Measurements from ENCODE around the gene RHBDF1. TPM values are rescaled to one million over a fixed set of nuclear protein-coding genes. Genes with fewer than 3 reads are reported as not detected.

RHBDF1 gene
- total RNA-seq, 1 experiment from 2014 or later, result 5.8 TPM

DNA sequence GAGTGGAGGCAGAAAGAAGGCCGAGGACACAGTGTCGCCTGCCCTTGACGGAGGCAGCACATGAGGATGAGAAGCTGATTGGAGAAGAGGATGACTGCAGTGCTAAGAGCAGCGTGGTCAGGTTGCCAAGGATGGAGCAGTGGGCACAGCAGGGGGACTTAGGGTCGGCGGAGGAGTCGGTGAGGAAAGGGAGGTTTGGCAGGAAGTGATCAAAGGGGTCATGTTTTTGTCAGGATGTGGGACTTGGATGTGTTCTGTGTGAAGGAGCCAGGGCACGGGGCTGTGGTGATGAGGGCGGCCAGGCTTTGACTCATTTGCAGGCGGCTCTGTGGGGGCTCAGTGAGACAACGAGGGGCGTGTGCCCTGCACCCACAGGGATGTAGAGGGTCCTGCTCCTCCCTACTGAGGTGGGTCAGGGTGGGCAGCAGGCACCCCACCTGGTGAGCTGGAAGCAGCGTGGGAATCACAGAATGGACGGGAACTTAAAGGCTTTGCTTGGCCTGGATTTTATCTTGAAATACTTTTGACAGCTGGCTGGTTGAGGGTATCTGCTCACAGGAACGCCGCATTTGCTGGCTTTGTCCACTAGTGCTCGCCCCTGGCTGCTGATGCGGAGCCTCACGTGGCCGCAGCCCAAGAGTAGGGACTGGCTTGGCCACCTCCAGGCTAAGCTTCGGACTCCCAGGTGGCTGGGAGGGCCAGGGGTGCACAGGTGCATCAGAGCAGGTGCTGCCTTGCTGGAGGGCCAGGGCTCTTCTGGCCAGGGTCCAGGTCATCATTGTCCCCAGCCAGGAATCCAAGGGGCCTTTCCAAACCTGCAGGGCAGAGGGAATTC is 11.6 kb upstream of the RHBDF1 start:
- DNase-seq (ENCODE audit: low spot score), result no peak
- BruUV-seq (replicated peaks), result no TSS peak
- Histone ChIP-seq H3K27me3 (replicated peaks; ENCODE audit: insufficient read depth, low read depth, low read length, poor library complexity) (no peaks in the 10 kb centered on the region), H3K4me1 (ENCODE audit: insufficient read depth, low read length, poor library complexity, severe bottlenecking) (peaks cover under 1% of the 10 kb centered on the region), H3K9me3 (ENCODE audit: low read depth, low read length, poor library complexity, severe bottlenecking) (no peaks in the 10 kb centered on the region), H3K36me3 (ENCODE audit: insufficient read depth, low read length, poor library complexity, severe bottlenecking) (peaks cover 26% of the 10 kb centered on the region), H3K27ac (ENCODE audit: low read depth, low read length, poor library complexity, severe bottlenecking) (no peak overlapping the region), H3K4me3 (ENCODE audit: low read depth, low read length, poor library complexity, severe bottlenecking) (no peak overlapping the region)
- ChIA-PET POLR2A (ENCODE audit: low non-redundant PET) (no interaction called here), CTCF (no interaction called here)
- intact Hi-C loops (cut with micrococcal nuclease; ENCODE audit: unreplicated experiment), result no loop called here
- TF ChIP-seq EZH2 (IDR thresholded peaks at IDR 0.05; ENCODE audit: borderline replicate concordance, low read depth, low read length, poor library complexity, severe bottlenecking) (no peak), CTCF (conservative IDR thresholded peaks at IDR 0.05; ENCODE audit: low read depth, low read length) (no peak)

GRCh38 chr16:83060-83603 is 10.7 kb upstream of the RHBDF1 start:
- intact Hi-C loops (cut with micrococcal nuclease; ENCODE audit: unreplicated experiment), result no loop called here
- Histone ChIP-seq H3K4me1 (ENCODE audit: insufficient read depth, low read length, poor library complexity, severe bottlenecking) (peaks cover 5% of the 10 kb centered on the region), H3K9me3 (ENCODE audit: low read depth, low read length, poor library complexity, severe bottlenecking) (no peaks in the 10 kb centered on the region), H3K36me3 (ENCODE audit: insufficient read depth, low read length, poor library complexity, severe bottlenecking) (peaks cover 18% of the 10 kb centered on the region), H3K27me3 (replicated peaks; ENCODE audit: insufficient read depth, low read depth, low read length, poor library complexity) (no peaks in the 10 kb centered on the region), H3K4me3 (ENCODE audit: low read depth, low read length, poor library complexity, severe bottlenecking) (no peak overlapping the region), H3K27ac (ENCODE audit: low read depth, low read length, poor library complexity, severe bottlenecking) (no peak overlapping the region)
- no peak for DNase-seq (ENCODE audit: low spot score)
- POLR2A ChIA-PET (ENCODE audit: low non-redundant PET), result no interaction called here
- CTCF ChIA-PET, result no interaction called here
- TF ChIP-seq EZH2 (IDR thresholded peaks at IDR 0.05; ENCODE audit: borderline replicate concordance, low read depth, low read length, poor library complexity, severe bottlenecking), result no peak
- TF ChIP-seq CTCF (conservative IDR thresholded peaks at IDR 0.05; ENCODE audit: low read depth, low read length), result no peak
- BruUV-seq (replicated peaks), result no TSS peak

- TF ChIP-seq EZH2 (IDR thresholded peaks at IDR 0.05; ENCODE audit: borderline replicate concordance, low read depth, low read length, poor library complexity, severe bottlenecking) (no peak), CTCF (conservative IDR thresholded peaks at IDR 0.05; ENCODE audit: low read depth, low read length) (no peak)
- POLR2A ChIA-PET (ENCODE audit: low non-redundant PET), result no interaction called here
- CTCF ChIA-PET, result no interaction called here
- H3K4me1 ChIP-seq (ENCODE audit: insufficient read depth, low read length, poor library complexity, severe bottlenecking), result peaks cover 29% of the 10 kb centered on the region
- H3K9me3 ChIP-seq (ENCODE audit: low read depth, low read length, poor library complexity, severe bottlenecking), result no peaks in the 10 kb centered on the region
- H3K36me3 ChIP-seq (ENCODE audit: insufficient read depth, low read length, poor library complexity, severe bottlenecking), result peaks cover 6% of the 10 kb centered on the region
- H3K27ac ChIP-seq (ENCODE audit: low read depth, low read length, poor library complexity, severe bottlenecking), result no peak overlapping the region
- peak overlapping the region; percentile 76 for H3K4me3 ChIP-seq (ENCODE audit: low read depth, low read length, poor library complexity, severe bottlenecking)
- no TSS peak for BruUV-seq (replicated peaks)
- intact Hi-C loops (cut with micrococcal nuclease; ENCODE audit: unreplicated experiment), result no loop called here
- no peaks in the 10 kb centered on the region for H3K27me3 ChIP-seq (replicated peaks; ENCODE audit: insufficient read depth, low read depth, low read length, poor library complexity)
- no peak for DNase-seq (ENCODE audit: low spot score)
Measured at GRCh38 chr16:79151-80054, 7.0 kb upstream of the RHBDF1 start.
